ENCODE data around the gene AKR1E2. TPM values are rescaled to one million over a fixed set of nuclear protein-coding genes. Genes with fewer than 3 reads are reported as not detected.

The AKR1E2 gene
- total and polyA plus RNA-seq, 4 donors: 4.3 to 26.7 (median 9.1) TPM

DNA sequence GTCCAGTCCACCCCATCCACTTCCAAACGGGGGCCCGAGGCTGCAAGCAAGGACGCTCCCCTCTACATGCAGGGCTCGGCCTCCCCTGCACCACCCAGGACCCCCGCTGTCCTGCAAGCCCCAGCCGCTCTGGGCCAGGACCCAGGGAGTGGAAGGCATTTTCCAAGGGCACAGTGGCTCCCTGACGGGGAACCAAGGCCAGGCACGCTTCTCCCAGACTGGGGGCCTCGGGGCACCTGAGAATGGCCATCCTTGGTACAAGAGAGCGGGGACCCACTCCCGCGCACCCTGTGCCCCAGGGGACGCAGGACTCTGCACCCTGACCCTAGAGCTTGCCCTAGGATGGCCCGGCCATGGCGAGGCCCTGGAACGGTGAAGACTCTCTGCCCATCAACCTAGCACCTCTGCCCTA lies 545 bp upstream of the AKR1E2 start:
- Histone ChIP-seq H3K9me3 (ENCODE audit: control insufficient read depth, insufficient read depth, low read length) (no peaks in the 10 kb centered on the region), H3K4me1 (ENCODE audit: control insufficient read depth, insufficient read depth, low read length) (peaks cover 21% of the 10 kb centered on the region), H3K27ac (ENCODE audit: low read depth, low read length) (no peak overlapping the region), H3K36me3 (ENCODE audit: control insufficient read depth, insufficient read depth, low read length) (no peaks in the 10 kb centered on the region), H3K4me3 (ENCODE audit: low read depth, low read length) (no peak overlapping the region), H3K27me3 (ENCODE audit: control insufficient read depth, insufficient read depth, low read length) (peaks cover 5% of the 10 kb centered on the region)
- 96% methylated on average over 13 of the region's 16 CpGs for WGBS (ENCODE audit: insufficient coverage)
- no peak for DNase-seq (ENCODE audit: low read depth in 4 of 6, low spot score in 6 of 6)

DNA sequence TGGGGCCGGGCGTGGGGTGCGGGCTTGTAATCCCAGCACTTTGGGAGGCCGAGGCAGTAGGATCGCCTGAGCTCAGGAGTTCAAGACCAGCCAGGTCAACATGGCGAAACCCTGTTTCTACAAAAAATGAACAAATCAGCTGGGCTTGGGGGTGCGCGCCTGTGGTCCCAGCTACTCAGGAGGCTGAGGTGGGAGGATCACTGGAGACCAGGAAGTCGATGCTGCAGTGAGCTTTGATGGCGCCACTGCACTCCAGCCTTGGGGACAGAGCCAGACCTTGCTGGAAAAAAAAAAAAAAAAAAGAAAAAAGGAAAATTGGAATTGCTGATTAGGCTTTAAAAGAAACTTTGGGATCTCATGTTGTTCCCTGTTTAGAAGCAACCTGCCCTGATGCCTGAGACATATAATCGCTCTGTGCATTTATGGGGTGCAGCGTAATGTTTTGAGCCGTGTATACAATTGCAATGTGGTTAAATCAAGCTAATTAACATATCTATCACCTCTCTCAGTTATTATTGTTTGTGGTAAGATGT lies 851 bp downstream of the AKR1E2 start:
- H3K27ac ChIP-seq (ENCODE audit: low read depth, low read length): no peak overlapping the region
- DNase-seq (ENCODE audit: low read depth in 4 of 6, low spot score in 6 of 6): no peak
- H3K4me1 ChIP-seq (ENCODE audit: control insufficient read depth, insufficient read depth, low read length): peaks cover 20% of the 10 kb centered on the region
- 57% methylated on average over 11 of the region's 13 CpGs for WGBS (ENCODE audit: insufficient coverage)
- no peaks in the 10 kb centered on the region for H3K9me3 ChIP-seq (ENCODE audit: control insufficient read depth, insufficient read depth, low read length)
- peak overlapping the region; percentile 22 for H3K4me3 ChIP-seq (ENCODE audit: low read depth, low read length)
- H3K36me3 ChIP-seq (ENCODE audit: control insufficient read depth, insufficient read depth, low read length): peaks cover 3% of the 10 kb centered on the region
- H3K27me3 ChIP-seq (ENCODE audit: control insufficient read depth, insufficient read depth, low read length): peaks cover 7% of the 10 kb centered on the region

DNA sequence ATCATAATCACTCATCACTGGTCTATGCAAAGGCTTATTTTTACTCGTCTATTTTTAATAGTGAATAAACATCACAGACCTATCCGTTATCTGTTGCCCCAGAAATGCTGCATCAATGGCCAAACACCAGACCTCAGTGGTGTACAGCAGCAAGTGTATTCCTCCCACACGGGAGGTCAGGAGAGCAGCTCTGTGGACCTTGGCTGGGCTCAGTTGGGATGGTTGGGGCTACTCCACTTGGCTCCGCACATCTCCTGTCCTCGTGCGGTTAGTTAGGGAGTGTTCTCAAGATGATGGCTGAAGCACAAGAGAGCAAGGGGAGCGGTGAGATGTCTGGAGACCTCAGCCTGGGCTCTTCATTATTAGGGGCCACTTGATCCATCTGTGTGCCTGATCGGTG lies 2.0 kb downstream of the AKR1E2 start:
- no peak for DNase-seq (ENCODE audit: low read depth in 4 of 6, low spot score in 6 of 6)
- Histone ChIP-seq H3K27me3 (ENCODE audit: control insufficient read depth, insufficient read depth, low read length) (peaks cover 7% of the 10 kb centered on the region), H3K9me3 (ENCODE audit: control insufficient read depth, insufficient read depth, low read length) (no peaks in the 10 kb centered on the region), H3K4me3 (ENCODE audit: low read depth, low read length) (no peak overlapping the region), H3K36me3 (ENCODE audit: control insufficient read depth, insufficient read depth, low read length) (peaks cover 3% of the 10 kb centered on the region), H3K27ac (ENCODE audit: low read depth, low read length) (no peak overlapping the region), H3K4me1 (ENCODE audit: control insufficient read depth, insufficient read depth, low read length) (peaks cover 20% of the 10 kb centered on the region)
- 81% methylated on average over 6 of the region's 8 CpGs for WGBS (ENCODE audit: insufficient coverage)

DNA sequence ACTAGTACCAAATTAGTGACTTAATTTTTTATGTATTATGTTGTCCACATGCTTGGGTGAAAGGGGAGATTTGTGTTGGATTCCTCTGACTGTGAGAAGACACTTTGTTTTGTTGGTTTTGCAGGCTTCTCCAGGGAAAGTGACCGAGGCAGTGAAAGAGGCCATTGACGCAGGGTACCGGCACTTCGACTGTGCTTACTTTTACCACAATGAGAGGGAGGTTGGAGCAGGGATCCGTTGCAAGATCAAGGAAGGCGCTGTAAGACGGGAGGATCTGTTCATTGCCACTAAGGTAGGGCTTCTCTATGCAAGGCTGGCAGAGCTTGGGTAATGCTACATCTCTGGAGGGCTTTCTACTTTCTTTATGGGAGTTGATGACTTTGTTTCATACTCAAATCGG lies 4.5 kb downstream of the AKR1E2 start:
- H3K27me3 ChIP-seq (ENCODE audit: control insufficient read depth, insufficient read depth, low read length): peaks cover 7% of the 10 kb centered on the region
- no peaks in the 10 kb centered on the region for H3K9me3 ChIP-seq (ENCODE audit: control insufficient read depth, insufficient read depth, low read length)
- DNase-seq (ENCODE audit: low read depth in 4 of 6, low spot score in 6 of 6): peak in 1 of 6 donors; percentile 18
- 67% methylated on average over 7 of the region's 8 CpGs for WGBS (ENCODE audit: insufficient coverage)
- peaks cover 15% of the 10 kb centered on the region for H3K4me1 ChIP-seq (ENCODE audit: control insufficient read depth, insufficient read depth, low read length)
- H3K36me3 ChIP-seq (ENCODE audit: control insufficient read depth, insufficient read depth, low read length): peaks cover 15% of the 10 kb centered on the region
- no peak overlapping the region for H3K4me3 ChIP-seq (ENCODE audit: low read depth, low read length)
- no peak overlapping the region for H3K27ac ChIP-seq (ENCODE audit: low read depth, low read length)

DNA sequence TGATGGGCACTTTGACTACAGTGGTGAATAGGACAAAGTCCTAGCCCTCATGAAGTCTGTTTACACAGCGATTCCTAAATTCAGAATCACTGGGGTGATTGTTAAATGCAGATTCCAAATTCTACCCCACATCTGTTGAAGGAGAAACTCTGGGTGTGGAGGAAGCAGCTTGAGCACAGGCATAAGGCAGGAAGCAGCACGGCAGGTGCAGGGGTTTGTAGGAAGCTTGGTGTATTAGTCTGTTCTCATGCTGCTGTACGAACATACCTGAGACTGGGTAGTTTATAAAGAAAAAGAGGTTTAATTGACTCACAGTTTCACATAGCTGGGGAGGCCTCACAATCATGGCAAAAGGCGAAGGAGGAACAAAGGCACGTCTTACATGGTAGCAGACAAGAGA lies 5.1 kb downstream of the AKR1E2 start:
- H3K27me3 ChIP-seq (ENCODE audit: control insufficient read depth, insufficient read depth, low read length): peaks cover 7% of the 10 kb centered on the region
- no peak for DNase-seq (ENCODE audit: low read depth in 4 of 6, low spot score in 6 of 6)

DNA sequence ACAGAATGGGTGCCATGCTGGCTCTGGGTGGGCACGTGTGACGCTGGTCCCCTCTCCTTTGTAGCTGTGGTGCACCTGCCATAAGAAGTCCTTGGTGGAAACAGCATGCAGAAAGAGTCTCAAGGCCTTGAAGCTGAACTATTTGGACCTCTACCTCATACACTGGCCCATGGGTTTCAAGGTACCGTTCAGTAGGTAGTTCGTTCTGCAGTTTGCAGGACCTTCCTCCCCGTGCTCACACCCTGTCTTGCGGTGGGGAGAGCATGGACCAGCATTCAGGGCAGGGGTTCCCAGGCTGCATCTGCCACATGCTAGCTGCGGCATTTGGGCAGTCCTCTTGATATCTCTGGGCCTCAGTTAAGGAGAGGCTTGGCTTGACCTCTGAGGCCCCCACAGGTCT lies 7.3 kb downstream of the AKR1E2 start:
- DNase-seq (ENCODE audit: low read depth in 4 of 6, low spot score in 6 of 6): no peak
- peaks cover 7% of the 10 kb centered on the region for H3K27me3 ChIP-seq (ENCODE audit: control insufficient read depth, insufficient read depth, low read length)
- no peak overlapping the region for H3K27ac ChIP-seq (ENCODE audit: low read depth, low read length)
- H3K9me3 ChIP-seq (ENCODE audit: control insufficient read depth, insufficient read depth, low read length): no peaks in the 10 kb centered on the region
- no peak overlapping the region for H3K4me3 ChIP-seq (ENCODE audit: low read depth, low read length)
- 92% methylated on average over 7 of the region's 7 CpGs for WGBS (ENCODE audit: insufficient coverage)
- no peaks in the 10 kb centered on the region for H3K4me1 ChIP-seq (ENCODE audit: control insufficient read depth, insufficient read depth, low read length)
- peaks cover 32% of the 10 kb centered on the region for H3K36me3 ChIP-seq (ENCODE audit: control insufficient read depth, insufficient read depth, low read length)

More for the DNA sequence above, 5.1 kb downstream of the AKR1E2 start:
- WGBS (ENCODE audit: insufficient coverage): 85% methylated on average over 5 of the region's 5 CpGs
- Histone ChIP-seq H3K4me3 (ENCODE audit: low read depth, low read length) (no peak overlapping the region), H3K27ac (ENCODE audit: low read depth, low read length) (no peak overlapping the region), H3K9me3 (ENCODE audit: control insufficient read depth, insufficient read depth, low read length) (no peaks in the 10 kb centered on the region), H3K36me3 (ENCODE audit: control insufficient read depth, insufficient read depth, low read length) (peaks cover 17% of the 10 kb centered on the region), H3K4me1 (ENCODE audit: control insufficient read depth, insufficient read depth, low read length) (peaks cover 10% of the 10 kb centered on the region)

DNA sequence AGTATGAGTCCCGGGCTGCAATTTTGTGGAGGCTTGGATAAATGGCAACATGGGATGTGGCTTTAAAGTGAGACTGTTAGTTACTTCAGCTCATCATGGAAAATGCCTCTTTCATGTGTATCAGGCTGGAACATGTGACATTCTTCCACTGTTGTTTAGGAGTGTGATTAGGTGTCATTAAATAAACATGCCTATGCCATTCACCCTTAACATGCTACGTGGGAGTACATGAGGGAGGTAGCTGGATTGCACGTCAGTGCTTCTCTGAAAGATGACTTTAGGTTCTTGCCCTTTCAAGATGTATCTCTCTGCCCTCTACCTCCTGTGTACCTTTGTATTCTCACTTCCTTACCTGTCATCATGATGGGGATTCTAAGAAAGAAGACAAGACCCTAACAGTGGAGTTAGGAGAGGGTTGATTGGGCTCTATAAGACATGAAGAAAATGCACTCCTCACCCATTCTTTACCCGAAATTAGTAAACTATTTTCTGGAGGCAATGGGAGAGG lies 8.9 kb downstream of the AKR1E2 start:
- Histone ChIP-seq H3K27ac (ENCODE audit: low read depth, low read length) (no peak overlapping the region), H3K9me3 (ENCODE audit: control insufficient read depth, insufficient read depth, low read length) (no peaks in the 10 kb centered on the region), H3K36me3 (ENCODE audit: control insufficient read depth, insufficient read depth, low read length) (peaks cover 32% of the 10 kb centered on the region), H3K27me3 (ENCODE audit: control insufficient read depth, insufficient read depth, low read length) (peaks cover 6% of the 10 kb centered on the region), H3K4me1 (ENCODE audit: control insufficient read depth, insufficient read depth, low read length) (no peaks in the 10 kb centered on the region), H3K4me3 (ENCODE audit: low read depth, low read length) (no peak overlapping the region)
- DNase-seq (ENCODE audit: low read depth in 4 of 6, low spot score in 6 of 6): no peak
- 86% methylated on average over 1 of the region's 4 CpGs for WGBS (ENCODE audit: insufficient coverage)

DNA sequence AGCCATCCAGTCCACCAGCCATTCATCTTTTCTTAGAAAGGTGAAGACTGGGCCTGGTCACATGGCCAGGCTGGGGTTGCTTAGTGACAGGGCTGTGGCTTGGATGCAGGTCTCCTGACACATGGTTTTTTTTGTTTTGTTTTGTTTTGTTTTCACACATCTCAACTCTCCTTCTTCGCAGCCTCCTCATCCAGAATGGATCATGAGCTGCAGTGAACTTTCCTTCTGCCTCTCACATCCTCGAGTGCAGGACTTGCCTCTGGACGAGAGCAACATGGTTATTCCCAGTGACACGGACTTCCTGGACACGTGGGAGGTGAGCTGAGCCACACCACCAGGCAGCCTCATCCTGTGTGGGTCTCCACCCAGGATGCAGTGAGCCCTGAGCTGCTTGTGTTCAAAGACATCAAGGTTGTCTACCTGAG lies 9.5 kb downstream of the AKR1E2 start:
- H3K36me3 ChIP-seq (ENCODE audit: control insufficient read depth, insufficient read depth, low read length): peaks cover 32% of the 10 kb centered on the region
- no peak for DNase-seq (ENCODE audit: low read depth in 4 of 6, low spot score in 6 of 6)
- no peak overlapping the region for H3K4me3 ChIP-seq (ENCODE audit: low read depth, low read length)
- H3K9me3 ChIP-seq (ENCODE audit: control insufficient read depth, insufficient read depth, low read length): no peaks in the 10 kb centered on the region
- WGBS (ENCODE audit: insufficient coverage): 80% methylated on average over 4 of the region's 5 CpGs
- no peak overlapping the region for H3K27ac ChIP-seq (ENCODE audit: low read depth, low read length)
- H3K27me3 ChIP-seq (ENCODE audit: control insufficient read depth, insufficient read depth, low read length): peaks cover 5% of the 10 kb centered on the region
- H3K4me1 ChIP-seq (ENCODE audit: control insufficient read depth, insufficient read depth, low read length): no peaks in the 10 kb centered on the region

DNA sequence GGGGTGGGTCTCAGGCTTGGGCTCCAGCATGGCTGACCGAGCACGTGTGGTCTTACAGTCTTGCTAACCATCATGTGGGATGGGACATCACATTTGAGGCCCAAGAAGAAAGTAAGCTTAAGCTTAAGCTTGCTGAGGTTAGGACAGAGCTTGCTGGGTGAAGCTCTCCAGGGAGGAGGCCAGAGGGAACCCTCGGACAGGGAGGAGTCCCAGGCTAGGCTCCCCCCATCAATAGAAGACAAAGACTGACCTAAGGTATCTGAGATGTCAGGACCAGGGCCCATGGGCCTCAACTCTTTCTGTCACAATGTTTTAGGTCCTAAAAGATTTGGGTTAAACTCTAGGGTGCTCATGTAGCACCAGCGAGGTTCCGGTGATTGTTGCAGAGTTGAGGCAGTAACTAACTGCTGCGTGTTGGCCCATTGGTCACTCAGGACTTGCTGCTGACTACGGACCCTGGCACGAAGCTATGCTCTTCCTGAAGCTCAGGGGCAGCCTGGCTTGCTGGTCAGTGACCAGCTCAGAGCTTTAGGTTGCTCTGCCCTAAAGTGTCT lies 10.5 kb downstream of the AKR1E2 start:
- Histone ChIP-seq H3K4me3 (ENCODE audit: low read depth, low read length) (no peak overlapping the region), H3K36me3 (ENCODE audit: control insufficient read depth, insufficient read depth, low read length) (peaks cover 31% of the 10 kb centered on the region), H3K27me3 (ENCODE audit: control insufficient read depth, insufficient read depth, low read length) (peaks cover 3% of the 10 kb centered on the region), H3K4me1 (ENCODE audit: control insufficient read depth, insufficient read depth, low read length) (no peaks in the 10 kb centered on the region), H3K27ac (ENCODE audit: low read depth, low read length) (no peak overlapping the region), H3K9me3 (ENCODE audit: control insufficient read depth, insufficient read depth, low read length) (no peaks in the 10 kb centered on the region)
- 98% methylated on average over 7 of the region's 8 CpGs for WGBS (ENCODE audit: insufficient coverage)
- no peak for DNase-seq (ENCODE audit: low read depth in 4 of 6, low spot score in 6 of 6)

DNA sequence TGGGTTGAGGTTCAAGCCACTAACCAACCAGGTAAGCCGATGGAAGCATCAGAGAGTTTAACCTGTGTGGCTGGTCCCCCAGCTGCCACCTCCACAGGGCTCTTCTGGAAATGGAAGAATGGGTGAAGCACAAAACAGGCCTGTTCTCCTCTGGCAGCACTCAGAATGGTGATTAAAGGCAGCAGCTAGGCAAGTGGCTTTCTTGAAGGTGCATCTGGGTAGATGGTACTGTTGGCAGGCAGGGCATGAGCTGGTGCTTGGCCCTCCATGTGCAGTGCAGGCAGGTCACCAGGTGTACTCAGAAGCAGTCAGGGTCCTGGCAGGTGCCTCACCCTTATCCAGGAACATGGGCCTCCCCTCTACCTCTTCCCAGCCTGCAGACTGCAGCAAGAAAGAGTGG lies 11.5 kb downstream of the AKR1E2 start:
- Histone ChIP-seq H3K36me3 (ENCODE audit: control insufficient read depth, insufficient read depth, low read length) (peaks cover 31% of the 10 kb centered on the region), H3K4me3 (ENCODE audit: low read depth, low read length) (no peak overlapping the region), H3K27me3 (ENCODE audit: control insufficient read depth, insufficient read depth, low read length) (peaks cover 3% of the 10 kb centered on the region), H3K9me3 (ENCODE audit: control insufficient read depth, insufficient read depth, low read length) (no peaks in the 10 kb centered on the region), H3K27ac (ENCODE audit: low read depth, low read length) (no peak overlapping the region), H3K4me1 (ENCODE audit: control insufficient read depth, insufficient read depth, low read length) (no peaks in the 10 kb centered on the region)
- WGBS (ENCODE audit: insufficient coverage): 100% methylated on average over 1 of the region's 1 CpG
- no peak for DNase-seq (ENCODE audit: low read depth in 4 of 6, low spot score in 6 of 6)

Measured in spinal cord (tissue), 10 donors.